HG03045 (cell line): ENCODE measurements around the gene AKAP14.
"Not testable (repeated sequence)": the region's sequence is repeated elsewhere in the genome, so short reads cannot be mapped to it uniquely, and the experiment has no call there.

ENCODE experiments used
- ATAC-seq: cut with Tn5 transposase; IDR thresholded peaks from one replicate; pipeline ENCODE4 v1.9.1; 2021; ENCODE audit warnings: mild to moderate bottlenecking, moderate library complexity; ENCODE audit not compliant: unreplicated experiment

AKAP14 gene

GRCh38 chrX:119919835-119920585, 24.3 kb downstream of the AKAP14 start:
- no peak for ATAC-seq

GRCh38 chrX:119922391-119922790, 26.7 kb downstream of the AKAP14 start:
- ATAC-seq = not testable (repeated sequence)

- no peak for ATAC-seq
Measured at GRCh38 chrX:119935215-119935874, 39.7 kb downstream of the AKAP14 start.

GRCh38 chrX:119941336-119941735, 45.6 kb downstream of the AKAP14 start:
- ATAC-seq = no peak

- ATAC-seq = no peak
Measured at GRCh38 chrX:119942173-119942819, 46.6 kb downstream of the AKAP14 start.

- ATAC-seq = peak; percentile 16
Measured at GRCh38 chrX:119942831-119943184, 47.1 kb downstream of the AKAP14 start.

DNA sequence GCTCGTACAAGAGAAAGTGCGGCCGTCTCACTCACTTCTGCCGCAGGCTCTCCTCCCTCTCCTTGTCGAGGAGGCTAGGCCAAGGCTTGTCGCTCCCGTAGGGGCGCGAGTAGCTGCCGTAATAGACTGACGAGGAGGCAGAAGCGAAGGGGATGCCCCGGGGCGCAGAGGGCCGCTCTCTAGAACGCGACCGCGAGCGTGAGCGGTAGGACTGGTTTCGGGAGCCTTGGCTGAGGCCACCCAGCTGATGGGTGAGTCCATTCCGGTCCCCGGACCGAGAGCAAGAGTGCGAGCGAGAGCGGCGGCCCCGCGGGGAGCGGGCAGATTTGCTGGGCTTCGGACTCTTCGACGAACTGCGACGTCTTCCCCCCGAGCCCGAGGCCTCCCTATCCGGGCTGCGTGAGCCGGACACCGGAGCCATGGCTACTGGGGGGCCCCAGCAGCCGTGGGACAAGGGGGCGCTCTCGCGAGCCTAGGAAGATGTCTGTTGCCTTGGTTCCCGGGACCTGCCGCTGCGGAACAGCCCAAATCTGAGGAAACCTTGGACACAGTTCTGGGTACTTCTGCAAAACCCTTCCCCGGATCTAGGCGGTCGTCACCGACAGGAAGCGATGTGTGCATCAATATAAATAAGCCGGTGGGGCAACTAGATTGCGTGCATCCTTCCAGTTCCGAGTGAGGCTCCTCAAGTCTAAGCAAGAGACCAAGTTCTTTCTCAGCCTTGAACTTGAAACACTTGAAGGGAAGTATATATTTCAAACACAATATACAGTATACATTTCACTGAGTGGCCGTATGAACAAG, 47.7 kb downstream of the AKAP14 start, which contains the start of gene NKAP:
Gene NKAP (minus strand): TSS at position 567 of the 804 bp plus-strand sequence. CDS start 146 bp downstream, at position 421.
- peak; percentile 78 for ATAC-seq

GRCh38 chrX:119945481-119945880, 49.8 kb downstream of the AKAP14 start:
- ATAC-seq = no peak

DNA sequence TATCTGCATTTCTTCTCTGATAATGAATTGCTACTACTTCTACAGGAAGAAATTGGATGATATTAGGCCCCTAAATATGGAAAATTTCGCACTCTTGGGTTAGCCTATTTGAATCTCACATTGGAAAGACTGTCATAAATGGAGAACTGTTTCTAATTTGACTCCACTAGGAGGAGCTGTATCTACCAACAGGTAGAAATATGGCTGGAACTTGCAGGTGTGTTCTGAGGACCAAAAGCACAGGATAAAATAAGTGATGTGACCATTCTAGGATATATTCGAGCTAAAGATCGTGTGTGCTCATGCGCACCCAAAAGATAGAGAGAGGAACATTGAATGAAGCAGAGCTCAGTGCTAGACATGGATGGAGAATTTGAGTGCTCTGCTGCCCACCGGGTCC, 52.7 kb downstream of the AKAP14 start:
- ATAC-seq = no peak

GRCh38 chrX:119954374-119954773, 58.7 kb downstream of the AKAP14 start:
- no peak for ATAC-seq

GRCh38 chrX:119955807-119956570, 60.3 kb downstream of the AKAP14 start:
- not testable (repeated sequence) for ATAC-seq

- ATAC-seq = no peak
Measured at GRCh38 chrX:119960625-119961024, 64.9 kb downstream of the AKAP14 start.

DNA sequence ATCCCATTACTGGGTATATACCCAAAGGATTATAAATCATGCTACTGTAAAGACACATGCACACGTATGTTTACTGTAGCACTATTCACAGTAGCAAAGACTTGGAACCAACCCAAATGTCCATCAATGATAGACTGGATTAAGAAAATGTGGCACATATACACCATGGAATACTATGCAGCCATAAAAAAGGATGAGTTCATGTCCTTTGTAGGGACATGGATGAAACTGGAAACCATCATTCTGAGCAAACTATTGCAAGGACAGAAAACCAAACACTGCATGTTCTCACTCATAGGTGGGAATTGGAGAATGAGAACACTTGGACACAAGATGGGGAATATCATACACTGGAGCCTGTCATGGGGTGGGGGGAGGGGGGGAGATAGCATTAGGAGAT, 71.1 kb downstream of the AKAP14 start:
- not testable (repeated sequence) for ATAC-seq
